ENCODE data around the gene ZEB2. TPM values are rescaled to one million over a fixed set of nuclear protein-coding genes. Genes with fewer than 3 reads are reported as not detected.

ZEB2 gene
- total RNA-seq, 1 experiment from 2014 or later, result 1.2 TPM

DNA sequence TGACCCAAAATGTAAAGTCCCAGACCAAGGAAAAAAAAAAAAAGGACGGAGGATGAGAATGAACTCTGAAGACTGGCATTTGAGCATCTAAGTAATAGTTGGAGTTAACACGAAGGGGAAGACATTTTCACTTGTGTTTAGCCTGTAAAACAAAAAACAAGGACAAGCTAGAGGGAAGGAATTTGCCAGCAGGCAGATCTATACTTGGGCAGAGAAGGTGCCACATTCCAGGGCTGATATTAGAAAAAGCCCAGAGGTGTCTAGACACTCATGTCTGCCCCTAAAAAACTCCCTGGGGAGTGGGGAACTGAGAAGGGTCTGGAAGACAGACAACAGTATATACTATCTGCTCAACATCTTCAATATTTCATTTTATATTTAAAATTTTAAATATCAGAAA, 171.1 kb downstream of the ZEB2 start:
- no CpG with 5 or more reads among the region's 2 CpGs for WGBS (ENCODE audit: extremely low coverage, insufficient read length, low lambda C conversion rate)
- Histone ChIP-seq H3K27me3 (ENCODE audit: insufficient read depth, low read length) (no peaks in the 10 kb centered on the region), H3K23me2 (ENCODE audit: insufficient read length, low read depth, low read length, poor library complexity, severe bottlenecking) (no peaks in the 10 kb centered on the region), H4K91ac (ENCODE audit: insufficient read length, low read depth, low read length) (no peak overlapping the region), H3K27ac (ENCODE audit: insufficient read length, low read depth, low read length) (no peak overlapping the region), H4K5ac (ENCODE audit: insufficient read length, low read depth, low read length) (no peak overlapping the region), H2BK120ac (ENCODE audit: low read depth, low read length, poor library complexity, severe bottlenecking) (no peak overlapping the region), H3K9me3 (ENCODE audit: control insufficient read depth, low read depth, low read length) (no peaks in the 10 kb centered on the region), H2BK20ac (ENCODE audit: low read depth, low read length, poor library complexity, severe bottlenecking) (no peak overlapping the region), H2BK15ac (ENCODE audit: low read depth, low read length) (no peak overlapping the region), H3K23ac (ENCODE audit: insufficient read length, low read depth, low read length) (no peak overlapping the region), H3K14ac (ENCODE audit: insufficient read depth, low read length) (no peak overlapping the region), H3K18ac (ENCODE audit: insufficient read length, low read depth, low read length) (no peak overlapping the region), H3K79me2 (ENCODE audit: insufficient read depth, low read length) (no peaks in the 10 kb centered on the region), H3K4ac (ENCODE audit: low read depth, low read length) (no peak overlapping the region), H3T11ph (ENCODE audit: low read length) (no peak overlapping the region), H4K8ac (replicated peaks; ENCODE audit: insufficient read length, low read depth, low read length) (no peak overlapping the region), H2BK5ac (ENCODE audit: insufficient read length, low read length) (no peak overlapping the region), H2AK5ac (ENCODE audit: insufficient read length, low read length) (no peak overlapping the region), H2BK12ac (ENCODE audit: insufficient read length, low read depth, low read length) (no peak overlapping the region), H2AFZ (ENCODE audit: low read length) (no peak overlapping the region), H3K79me1 (ENCODE audit: insufficient read depth, low read depth, low read length, poor library complexity, severe bottlenecking) (no peaks in the 10 kb centered on the region), H3K56ac (ENCODE audit: insufficient read length, low read depth, low read length) (no peak overlapping the region), H3K4me1 (ENCODE audit: insufficient read depth, low read length) (peaks cover 10% of the 10 kb centered on the region; the same call in 1 of the 2 replicates), H3K4me2 (ENCODE audit: insufficient read depth, insufficient read length, low read length) (no peak overlapping the region), H4K20me1 (ENCODE audit: control insufficient read depth, insufficient read depth, insufficient read length) (no peaks in the 10 kb centered on the region), H3K9ac (ENCODE audit: extremely low read depth, insufficient read length, low read length) (no peak overlapping the region)
- Mint-ChIP-seq H3K36me3 (ENCODE audit: insufficient read depth in 1 of 3, low read depth in 3 of 3) (no peaks in the 10 kb centered on the region), H3K27me3 (ENCODE audit: low read depth) (peaks cover 1% of the 10 kb centered on the region), H3K4me3 (no peak overlapping the region), H3K9me3 (no peaks in the 10 kb centered on the region), H3K4me1 (peaks cover 52% of the 10 kb centered on the region in 2 experiments), H3K27ac (peak overlapping the region in 1 of 3 experiments; percentile 34; a peak in 1 of 7 replicates)
- DNase-seq, result no peak
- TF ChIP-seq, protein P1, sequence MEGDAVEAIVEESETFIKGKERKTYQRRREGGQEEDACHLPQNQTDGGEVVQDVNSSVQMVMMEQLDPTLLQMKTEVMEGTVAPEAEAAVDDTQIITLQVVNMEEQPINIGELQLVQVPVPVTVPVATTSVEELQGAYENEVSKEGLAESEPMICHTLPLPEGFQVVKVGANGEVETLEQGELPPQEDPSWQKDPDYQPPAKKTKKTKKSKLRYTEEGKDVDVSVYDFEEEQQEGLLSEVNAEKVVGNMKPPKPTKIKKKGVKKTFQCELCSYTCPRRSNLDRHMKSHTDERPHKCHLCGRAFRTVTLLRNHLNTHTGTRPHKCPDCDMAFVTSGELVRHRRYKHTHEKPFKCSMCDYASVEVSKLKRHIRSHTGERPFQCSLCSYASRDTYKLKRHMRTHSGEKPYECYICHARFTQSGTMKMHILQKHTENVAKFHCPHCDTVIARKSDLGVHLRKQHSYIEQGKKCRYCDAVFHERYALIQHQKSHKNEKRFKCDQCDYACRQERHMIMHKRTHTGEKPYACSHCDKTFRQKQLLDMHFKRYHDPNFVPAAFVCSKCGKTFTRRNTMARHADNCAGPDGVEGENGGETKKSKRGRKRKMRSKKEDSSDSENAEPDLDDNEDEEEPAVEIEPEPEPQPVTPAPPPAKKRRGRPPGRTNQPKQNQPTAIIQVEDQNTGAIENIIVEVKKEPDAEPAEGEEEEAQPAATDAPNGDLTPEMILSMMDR (conservative IDR thresholded peaks at IDR 0.05), result no peak

Measured in H9 (cell line).